K562 (cell line): ENCODE measurements around the gene PIH1D1. TPM values are rescaled to one million over a fixed set of nuclear protein-coding genes. Genes with fewer than 3 reads are reported as not detected.

Source experiments
- BMI1 ChIP-seq: fragments of 150-350 bp; IDR thresholded peaks from 2 replicates; pipeline ENCODE4 v1.6.1; 2014; ENCODE audit warnings: low read length
- BRCA1 ChIP-seq, 2 experiments: fragments of 450-650 bp in 1 of 2; sonication (generic) in 1 of 2; formaldehyde crosslinking in 1 of 2; IDR thresholded peaks; 2 replicates each; pipeline versions ENCODE4 v1.5.0 to v1.6.1; 2017 to 2020; ENCODE audit warnings: mild to moderate bottlenecking in 1 of 2, missing genetic modification reagents in 1 of 2
- HMGN3 ChIP-seq: IDR thresholded peaks from 2 replicates; pipeline ENCODE4 v1.6.1; 2011; ENCODE audit warnings: borderline replicate concordance, low read depth, mild to moderate bottlenecking, mixed read lengths, low read length; ENCODE audit not compliant: insufficient read length; ENCODE audit errors: extremely low read depth
- ILF3 ChIP-seq: fragments of 450-650 bp; IDR thresholded peaks from 2 replicates; pipeline ENCODE4 v1.6.1; 2018; ENCODE audit warnings: antibody characterized with exemption, mild to moderate bottlenecking, moderate library complexity, borderline replicate concordance
- LARP7 ChIP-seq: fragments of 450-650 bp; IDR thresholded peaks from 2 replicates; pipeline ENCODE4 v1.6.1; 2016
- MAFK ChIP-seq: IDR thresholded peaks from 2 replicates; pipeline ENCODE4 v1.6.1; 2011; ENCODE audit warnings: low read length, improper control_type of control experiment
- MLLT1 ChIP-seq, 2 experiments: fragments of 450-650 bp; IDR thresholded peaks; 2 replicates each; pipeline ENCODE4 v1.6.1; 2016
- RFX1 ChIP-seq: fragments of 450-650 bp; IDR thresholded peaks from 2 replicates; pipeline ENCODE4 v1.6.1; 2016; ENCODE audit warnings: mild to moderate bottlenecking, moderate library complexity
- SMC3 ChIP-seq: conservative IDR thresholded peaks from 2 replicates; pipeline ENCODE4 v1.6.1; 2011; ENCODE audit warnings: low read depth, low read length, improper control_type of control experiment; ENCODE audit not compliant: insufficient read depth
- TAL1 ChIP-seq: fragments of 450-650 bp; IDR thresholded peaks from 2 replicates; pipeline ENCODE4 v1.6.1; 2016; ENCODE audit warnings: mild to moderate bottlenecking
- TEAD2 ChIP-seq: fragments of 450-650 bp; IDR thresholded peaks from 2 replicates; pipeline ENCODE4 v1.6.1; 2016; ENCODE audit warnings: missing genetic modification characterization, control low read depth, missing compliant biosample characterization
- ZC3H8 ChIP-seq: fragments of 450-650 bp; IDR thresholded peaks from 2 replicates; pipeline ENCODE4 v1.6.1; 2017
- ZNF140 ChIP-seq: fragments of 250-450 bp; sonication (Bioruptor Pico); IDR thresholded peaks from 2 replicates; pipeline ENCODE4 v1.8.0; 2021; ENCODE audit warnings: moderate library complexity, mild to moderate bottlenecking, inconsistent platforms
- ZNF197 ChIP-seq: fragments of 200-800 bp; sonication (Bioruptor generic); IDR thresholded peaks from 2 replicates; pipeline ENCODE4 v1.6.1; 2016; ENCODE audit warnings: low read depth, missing genetic modification characterization, missing compliant biosample characterization
- ZNF518B ChIP-seq: fragments of 250-450 bp; sonication (Bioruptor Pico); IDR thresholded peaks from 2 replicates; pipeline ENCODE4 v1.5.0; 2021; ENCODE audit warnings: mild to moderate bottlenecking, moderate library complexity
- ZNF707 ChIP-seq: fragments of 250-450 bp; sonication (Bioruptor Pico); conservative IDR thresholded peaks from 2 replicates; pipeline ENCODE4 v1.8.0; 2022; ENCODE audit warnings: inconsistent platforms, mild to moderate bottlenecking, moderate library complexity
- polyA plus RNA-seq, 8 experiments: library from polyadenylated mRNA; depleted of rRNA in 4 of 8; stranded (reverse) in 5 of 8; unstranded in 3 of 8; fragments of >200 nt; fragmentation: Nextera tagmentation in 2 of 8; fragmentation: Illumina TruSeq in 1 of 8; extraction: Ambion mirVana in 2 of 8; extraction: Trizol in 1 of 8; gene quantifications; 2 replicates each; pipeline versions ENCODE4 v1.2.1 to v1.2.3, GENCODE V29; 2011 to 2014; ENCODE audit warnings: inconsistent platforms in 1 of 8, missing spikeins in 1 of 8
- total RNA-seq, 7 experiments: library from RNA; depleted of rRNA in 6 of 7; stranded (reverse); fragments of >200 nt in 6 of 7; fragmentation: Illumina TruSeq in 2 of 7; extraction: Trizol in 2 of 7; gene quantifications; 2 replicates each; pipeline versions ENCODE4 v1.2.1 to v1.2.3, GENCODE V29; 2011 to 2021; ENCODE audit warnings: low replicate concordance in 1 of 7
- TF ChIP-seq, protein P1 (sequence below), 2 experiments: fragments of 450-650 bp; conservative IDR thresholded peaks; 2 replicates each; pipeline ENCODE4 v1.6.1; 2017; ENCODE audit warnings: mild to moderate bottlenecking in 2 of 2, moderate library complexity in 2 of 2
- TF ChIP-seq, protein P2 (sequence below): fragments of 250-450 bp; sonication (Bioruptor Pico); IDR thresholded peaks from 2 replicates; pipeline ENCODE4 v1.8.0; 2022; ENCODE audit warnings: moderate library complexity, mild to moderate bottlenecking, inconsistent platforms

PIH1D1 gene
- total and polyA plus RNA-seq, 9 of the 15 experiments (the other 6 are each of a cell fraction or from before 2014, with no cell fraction given): 26.5 to 224 (median 137) TPM

DNA sequence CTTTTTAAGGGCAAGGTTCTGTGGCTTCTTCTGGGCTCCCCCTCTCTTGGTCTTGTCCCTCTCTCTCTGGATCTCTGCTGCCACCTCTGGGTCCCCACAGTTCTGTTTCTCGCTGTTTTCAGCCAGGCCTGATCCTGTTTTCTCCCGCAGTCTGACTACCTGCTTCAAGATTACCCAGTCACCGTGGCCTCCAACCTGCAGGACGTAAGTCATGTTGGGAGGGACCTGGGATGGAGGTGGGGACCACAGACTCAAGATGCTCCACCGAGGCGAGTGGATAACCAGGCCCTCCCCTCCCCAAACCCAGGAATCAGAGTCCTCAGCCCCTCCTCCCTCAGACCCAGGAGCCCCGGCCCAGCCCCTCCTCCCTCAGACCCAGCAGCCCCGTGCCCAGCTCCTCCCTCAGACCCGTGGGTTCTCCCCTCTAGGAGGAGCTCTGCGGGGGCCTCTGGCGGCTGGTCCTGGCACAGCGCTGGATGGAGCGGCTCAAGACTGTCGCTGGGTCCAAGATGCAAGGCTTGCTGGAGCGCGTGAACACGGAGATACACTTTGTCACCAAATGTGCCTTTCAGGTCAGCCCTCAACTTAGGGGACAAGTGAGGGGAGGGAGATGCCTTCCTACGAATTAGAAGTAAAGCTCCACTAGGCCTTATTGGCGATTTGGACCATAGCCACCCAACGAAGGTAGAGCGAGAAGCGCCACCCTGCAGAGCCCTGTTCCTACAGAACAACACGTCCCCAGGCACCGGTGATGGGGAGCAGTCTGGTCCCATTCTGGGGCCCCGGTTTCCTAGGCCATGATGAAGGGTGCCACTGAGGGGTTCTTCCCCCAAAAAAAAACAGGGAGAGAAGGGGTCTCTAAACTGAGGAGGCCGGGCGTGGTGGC is 24.6 kb upstream of the PIH1D1 start (continued):
- TF ChIP-seq ZC3H8 (no peak), BRCA1 (IDR thresholded peaks at IDR 0.05) (no peak), BRCA1 (CRISPR knock-in tag; IDR thresholded peaks at IDR 0.05) (no peak), ZNF197 (CRISPR knock-in tag) (no peak), TEAD2 (tag) (no peak), ZNF140 (CRISPR knock-in tag) (no peak), LARP7 (no peak), RFX1 (no peak), MLLT1 (IDR thresholded peaks at IDR 0.05) (peak in 1 of 2 experiments; percentile 46; a peak in 2 of 4 replicates), ZNF518B (CRISPR knock-in tag) (no peak), TAL1 (no peak), ILF3 (no peak), ZNF707 (no peak), BMI1 (no peak), SMC3 (peak; percentile 43), MAFK (no peak), HMGN3 (no peak)
- TF ChIP-seq, protein P1, sequence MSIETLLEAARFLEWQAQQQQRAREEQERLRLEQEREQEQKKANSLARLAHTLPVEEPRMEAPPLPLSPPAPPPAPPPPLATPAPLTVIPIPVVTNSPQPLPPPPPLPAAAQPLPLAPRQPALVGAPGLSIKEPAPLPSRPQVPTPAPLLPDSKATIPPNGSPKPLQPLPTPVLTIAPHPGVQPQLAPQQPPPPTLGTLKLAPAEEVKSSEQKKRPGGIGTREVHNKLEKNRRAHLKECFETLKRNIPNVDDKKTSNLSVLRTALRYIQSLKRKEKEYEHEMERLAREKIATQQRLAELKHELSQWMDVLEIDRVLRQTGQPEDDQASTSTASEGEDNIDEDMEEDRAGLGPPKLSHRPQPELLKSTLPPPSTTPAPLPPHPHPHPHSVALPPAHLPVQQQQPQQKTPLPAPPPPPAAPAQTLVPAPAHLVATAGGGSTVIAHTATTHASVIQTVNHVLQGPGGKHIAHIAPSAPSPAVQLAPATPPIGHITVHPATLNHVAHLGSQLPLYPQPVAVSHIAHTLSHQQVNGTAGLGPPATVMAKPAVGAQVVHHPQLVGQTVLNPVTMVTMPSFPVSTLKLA (conservative IDR thresholded peaks at IDR 0.05): no peak
- TF ChIP-seq, protein P2, sequence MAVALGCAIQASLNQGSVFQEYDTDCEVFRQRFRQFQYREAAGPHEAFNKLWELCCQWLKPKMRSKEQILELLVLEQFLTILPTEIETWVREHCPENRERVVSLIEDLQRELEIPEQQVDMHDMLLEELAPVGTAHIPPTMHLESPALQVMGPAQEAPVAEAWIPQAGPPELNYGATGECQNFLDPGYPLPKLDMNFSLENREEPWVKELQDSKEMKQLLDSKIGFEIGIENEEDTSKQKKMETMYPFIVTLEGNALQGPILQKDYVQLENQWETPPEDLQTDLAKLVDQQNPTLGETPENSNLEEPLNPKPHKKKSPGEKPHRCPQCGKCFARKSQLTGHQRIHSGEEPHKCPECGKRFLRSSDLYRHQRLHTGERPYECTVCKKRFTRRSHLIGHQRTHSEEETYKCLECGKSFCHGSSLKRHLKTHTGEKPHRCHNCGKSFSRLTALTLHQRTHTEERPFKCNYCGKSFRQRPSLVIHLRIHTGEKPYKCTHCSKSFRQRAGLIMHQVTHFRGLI: no peak
